Activated CD4-positive, alpha-beta memory T cell treated with anti-CD3 and anti-CD28 coated beads, Interleukin-2, amount 10 ng/mL, durations not matched to agents 7 days and 5 days (primary cell): Measurements from ENCODE around the gene ACOX2. TPM values are rescaled to one million over a fixed set of nuclear protein-coding genes. Genes with fewer than 3 reads are reported as not detected.
A peak's percentile ranks its signal among the peaks of the same experiment; 100 is the strongest.

Experiments
- CTCF ChIA-PET: fragments of 350-600 bp; sonication (Branson Sonifier 250); formaldehyde crosslinking; loops from one replicate; lab custom pipeline; 2021; ENCODE audit warnings: antibody characterized with exemption, inconsistent platforms; lab: Charles Lee
- POLR2A ChIA-PET: fragments of 350-600 bp; sonication (Branson Sonifier 250); formaldehyde crosslinking; loops from one replicate; lab custom pipeline; 2021; ENCODE audit warnings: antibody characterized with exemption; lab: Charles Lee
- DNase-seq: peaks from one replicate; pipeline ENCODE4 v3.0.0-alpha.2; 2020
- H3K27ac Mint-ChIP-seq: one replicate; pipeline ENCODE4 v1.8.0; 2021; ENCODE audit warnings: mild to moderate bottlenecking, mixed read lengths
- H3K27me3 Mint-ChIP-seq: one replicate; pipeline ENCODE4 v1.8.0; 2021; ENCODE audit warnings: mixed read lengths
- H3K36me3 Mint-ChIP-seq: one replicate; pipeline ENCODE4 v1.8.0; 2021; ENCODE audit warnings: low read depth, mixed read lengths
- H3K4me1 Mint-ChIP-seq: one replicate; pipeline ENCODE4 v1.8.0; 2021; ENCODE audit warnings: mixed read lengths
- H3K4me3 Mint-ChIP-seq: one replicate; pipeline ENCODE4 v1.8.0; 2021; ENCODE audit warnings: mild to moderate bottlenecking, mixed read lengths
- H3K9me3 Mint-ChIP-seq: one replicate; pipeline ENCODE4 v1.8.0; 2021; ENCODE audit warnings: mixed read lengths
- total RNA-seq, 2 experiments: library from RNA; stranded (reverse); gene quantifications; one replicate each; pipeline ENCODE4 v1.2.3, GENCODE V29; 2021

The ACOX2 gene
- total RNA-seq, 2 experiments from 2014 or later = not detected

GRCh38 chr3:58485801-58486435 is 51.1 kb downstream of the ACOX2 start:
- H3K36me3 Mint-ChIP-seq = no peaks in the 10 kb centered on the region
- peaks cover 21% of the 10 kb centered on the region for H3K4me1 Mint-ChIP-seq
- ChIA-PET POLR2A (interaction anchor here (1.0 to 1.4 kb wide), 2 partner anchors 10 to 12 kb away, joined by 3 to 5 read pairs; no protein-coding TSS in a partner anchor), CTCF (interaction anchor here (1.0 to 2.1 kb wide), 2 partner anchors 8 to 14 kb away, joined by 3 to 12 read pairs; no protein-coding TSS in a partner anchor)
- H3K4me3 Mint-ChIP-seq = no peak overlapping the region
- H3K27me3 Mint-ChIP-seq = peaks cover 52% of the 10 kb centered on the region
- no peak overlapping the region for H3K27ac Mint-ChIP-seq
- no peak for DNase-seq
- no peaks in the 10 kb centered on the region for H3K9me3 Mint-ChIP-seq

DNA sequence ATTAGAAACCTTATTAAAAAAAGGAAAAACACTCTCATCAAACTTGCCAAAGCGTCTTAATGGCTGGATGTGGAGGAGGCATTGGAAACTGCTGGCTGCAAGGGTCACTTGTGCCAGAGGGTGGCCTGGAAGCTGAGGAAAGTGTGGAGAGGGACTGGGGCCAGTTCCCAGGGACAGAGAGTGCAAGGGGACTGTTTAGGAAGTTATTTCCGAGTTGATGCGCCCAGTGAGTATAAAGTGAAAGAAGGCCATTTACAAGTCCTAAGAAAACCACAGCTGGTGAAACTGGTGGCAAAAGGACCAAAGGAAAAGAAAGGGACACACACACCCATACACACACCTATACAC is 52.3 kb downstream of the ACOX2 start:
- H3K4me1 Mint-ChIP-seq = peaks cover 14% of the 10 kb centered on the region
- H3K27ac Mint-ChIP-seq = no peak overlapping the region
- no peaks in the 10 kb centered on the region for H3K9me3 Mint-ChIP-seq
- no peak overlapping the region for H3K4me3 Mint-ChIP-seq
- DNase-seq = no peak
- H3K36me3 Mint-ChIP-seq = peaks cover under 1% of the 10 kb centered on the region
- ChIA-PET POLR2A (no interaction called here), CTCF (interaction anchor here (0.6 to 2.1 kb wide), 2 partner anchors 13 to 56 kb away, joined by 3 to 12 read pairs; no protein-coding TSS in a partner anchor)
- peaks cover 49% of the 10 kb centered on the region for H3K27me3 Mint-ChIP-seq

DNA sequence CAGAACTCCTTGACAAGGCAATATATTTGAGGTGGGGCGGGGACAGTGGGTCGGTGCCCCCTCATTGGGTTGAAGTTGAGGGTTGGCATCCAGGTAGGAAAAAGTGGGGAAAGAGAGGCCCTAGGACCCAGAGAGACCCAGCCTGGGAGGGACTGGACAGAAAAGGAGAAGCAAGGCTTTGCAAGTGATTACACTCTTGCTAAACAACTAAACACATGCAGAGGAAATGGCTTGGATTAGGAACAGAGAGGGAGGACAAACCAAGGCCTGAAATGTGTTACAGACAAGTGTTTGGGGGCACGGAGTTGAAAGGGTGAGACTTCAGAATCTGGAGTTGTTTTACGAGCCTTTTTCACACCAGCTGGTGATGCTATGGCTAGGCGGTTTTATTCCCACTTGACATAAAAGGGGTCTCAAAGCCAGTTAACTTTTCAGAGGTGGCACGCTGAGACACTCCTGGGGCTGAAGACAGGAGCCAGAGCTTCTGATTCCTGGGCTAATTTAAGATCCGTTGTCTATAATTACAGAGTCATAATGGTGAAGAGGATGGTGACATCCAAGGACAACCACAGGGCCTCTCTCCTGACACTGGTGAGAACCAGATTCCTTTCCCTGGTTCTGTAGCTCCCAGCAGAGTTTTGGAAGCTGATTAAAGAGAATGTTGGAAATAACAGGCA is 52.8 kb downstream of the ACOX2 start:
- no peak overlapping the region for H3K27ac Mint-ChIP-seq
- no peaks in the 10 kb centered on the region for H3K9me3 Mint-ChIP-seq
- ChIA-PET POLR2A (no interaction called here), CTCF (interaction anchor here (0.6 to 2.1 kb wide), 2 partner anchors 12 to 56 kb away, joined by 3 to 12 read pairs; no protein-coding TSS in a partner anchor)
- H3K27me3 Mint-ChIP-seq = peaks cover 45% of the 10 kb centered on the region
- no peak overlapping the region for H3K4me3 Mint-ChIP-seq
- H3K36me3 Mint-ChIP-seq = peaks cover 3% of the 10 kb centered on the region
- DNase-seq = no peak
- peaks cover 12% of the 10 kb centered on the region for H3K4me1 Mint-ChIP-seq

DNA sequence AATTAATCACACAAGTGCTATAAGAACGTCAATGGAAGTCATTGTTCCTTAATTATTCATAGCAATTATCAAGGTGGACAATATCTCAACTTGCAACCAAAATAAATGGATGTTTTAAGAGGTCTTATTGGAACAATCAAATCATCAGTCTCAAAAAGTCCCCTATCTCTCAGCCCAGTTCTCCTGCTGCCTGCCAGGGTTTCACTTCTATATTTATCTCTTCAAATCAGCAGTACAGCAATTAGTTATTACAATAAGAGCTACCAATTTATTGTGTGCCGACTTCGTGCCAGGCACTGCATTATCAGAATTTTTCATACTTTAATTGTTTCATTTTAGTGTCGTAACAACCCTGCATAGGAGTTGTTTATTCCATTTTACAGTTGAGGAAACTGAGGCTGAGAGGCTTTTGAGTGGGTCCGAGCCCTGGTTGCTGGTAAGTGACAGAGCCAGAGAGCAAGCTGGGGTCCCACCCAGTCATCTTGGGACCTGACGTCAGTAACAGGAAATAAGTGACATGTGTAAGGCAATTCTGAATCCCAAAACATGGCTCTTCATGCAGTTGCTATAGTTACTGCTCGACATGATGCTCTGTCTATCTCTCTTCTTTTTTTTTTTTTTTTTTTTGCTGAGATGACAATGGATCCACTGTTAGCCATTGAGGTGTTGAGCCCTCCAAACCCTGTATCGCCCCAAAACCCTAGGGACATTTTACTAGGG is 53.9 kb downstream of the ACOX2 start:
- POLR2A ChIA-PET = interaction anchor here (1.2 kb wide), 1 partner anchor 12 kb away, joined by 4 read pairs; no protein-coding TSS in a partner anchor
- Mint-ChIP-seq H3K36me3 (peaks cover 8% of the 10 kb centered on the region), H3K9me3 (peaks cover 2% of the 10 kb centered on the region), H3K27ac (no peak overlapping the region), H3K4me3 (no peak overlapping the region), H3K27me3 (peaks cover 39% of the 10 kb centered on the region), H3K4me1 (peaks cover 12% of the 10 kb centered on the region)
- CTCF ChIA-PET = interaction anchor here (0.9 kb wide), 1 partner anchor 11 kb away, joined by 3 read pairs; no protein-coding TSS in a partner anchor
- no peak for DNase-seq

DNA sequence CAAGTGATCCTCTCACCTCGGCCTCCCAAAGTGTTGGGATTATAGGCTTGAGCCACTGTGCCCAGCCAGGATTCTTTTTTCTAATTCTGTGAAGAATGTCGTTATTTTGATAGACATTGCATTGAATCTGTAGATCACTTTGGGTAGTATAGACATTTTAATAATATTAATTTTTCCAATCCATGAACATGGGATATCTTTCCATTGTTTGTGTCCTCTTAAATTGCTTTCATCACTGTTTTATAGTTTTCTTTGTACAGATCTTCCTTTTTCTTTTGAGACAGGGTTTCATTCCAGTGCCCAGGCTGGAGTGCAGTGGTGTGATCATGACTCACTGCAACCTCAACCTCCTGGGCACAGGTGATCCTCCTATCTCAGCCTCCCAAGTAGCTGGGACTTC is 56.7 kb downstream of the ACOX2 start:
- ChIA-PET POLR2A (no interaction called here), CTCF (interaction anchor here (2.4 kb wide), 1 partner anchor 11 kb away, joined by 6 read pairs; no protein-coding TSS in a partner anchor)
- no peak for DNase-seq
- H3K4me3 Mint-ChIP-seq = no peak overlapping the region
- H3K27me3 Mint-ChIP-seq = peaks cover 17% of the 10 kb centered on the region
- H3K9me3 Mint-ChIP-seq = peaks cover 2% of the 10 kb centered on the region
- H3K36me3 Mint-ChIP-seq = peaks cover 8% of the 10 kb centered on the region
- peaks cover 6% of the 10 kb centered on the region for H3K4me1 Mint-ChIP-seq
- H3K27ac Mint-ChIP-seq = no peak overlapping the region

GRCh38 chr3:58478781-58479180 is 58.2 kb downstream of the ACOX2 start:
- Mint-ChIP-seq H3K4me3 (no peak overlapping the region), H3K4me1 (peaks cover 21% of the 10 kb centered on the region), H3K27me3 (peaks cover 13% of the 10 kb centered on the region), H3K9me3 (peaks cover 2% of the 10 kb centered on the region), H3K36me3 (peaks cover 8% of the 10 kb centered on the region), H3K27ac (no peak overlapping the region)
- ChIA-PET POLR2A (no interaction called here), CTCF (no interaction called here)
- no peak for DNase-seq

GRCh38 chr3:58474967-58475578 is 61.9 kb downstream of the ACOX2 start:
- H3K27me3 Mint-ChIP-seq = peaks cover 6% of the 10 kb centered on the region
- no peak overlapping the region for H3K4me3 Mint-ChIP-seq
- H3K36me3 Mint-ChIP-seq = peaks cover 8% of the 10 kb centered on the region
- DNase-seq = no peak
- ChIA-PET POLR2A (interaction anchor here (1.0 to 1.2 kb wide), 2 partner anchors 12 to 17 kb away, joined by 3 read pairs; partner anchors contain the start of gene KCTD6), CTCF (interaction anchor here (1.4 to 6.1 kb wide), 2 partner anchors 168 to 169 kb away, joined by 3 to 28 read pairs; partner anchors contain the start of genes HTD2 and RPP14)
- H3K4me1 Mint-ChIP-seq = peaks cover 52% of the 10 kb centered on the region
- H3K27ac Mint-ChIP-seq = no peak overlapping the region
- H3K9me3 Mint-ChIP-seq = peaks cover 2% of the 10 kb centered on the region

- DNase-seq = no peak
- peaks cover 4% of the 10 kb centered on the region for H3K27me3 Mint-ChIP-seq
- H3K9me3 Mint-ChIP-seq = peaks cover 2% of the 10 kb centered on the region
- H3K36me3 Mint-ChIP-seq = peaks cover 5% of the 10 kb centered on the region
- H3K4me3 Mint-ChIP-seq = no peak overlapping the region
- ChIA-PET CTCF (interaction anchor here (3.1 to 6.1 kb wide), 3 partner anchors 11 to 168 kb away, joined by 22 to 56 read pairs (median 28); partner anchors contain the start of genes HTD2, KCTD6 and RPP14), POLR2A (interaction anchor here (1.5 to 2.3 kb wide), 2 partner anchors 12 to 41 kb away, joined by 5 to 8 read pairs; partner anchors contain the start of gene PDHB)
- H3K27ac Mint-ChIP-seq = no peak overlapping the region
- H3K4me1 Mint-ChIP-seq = peaks cover 55% of the 10 kb centered on the region
Measured at GRCh38 chr3:58474348-58474911, 62.6 kb downstream of the ACOX2 start.

DNA sequence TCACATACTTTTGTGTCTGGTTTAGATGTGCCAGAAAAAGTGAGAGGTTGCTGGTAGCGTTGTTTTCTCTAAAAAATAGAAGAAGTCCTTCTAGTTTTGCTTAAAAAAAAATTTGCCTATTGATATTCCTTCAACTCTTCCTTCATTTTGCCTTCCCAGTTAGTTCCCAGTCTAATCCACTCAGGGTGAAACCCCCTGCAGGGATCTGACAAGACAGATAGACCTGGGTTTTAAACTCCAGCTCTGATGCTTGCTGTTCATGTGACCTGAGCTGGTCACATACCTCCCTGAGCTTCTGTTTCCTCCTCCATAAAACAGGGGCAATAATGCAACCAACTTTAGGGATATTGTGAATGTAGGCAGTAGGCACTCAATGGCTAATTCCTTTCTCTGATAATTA is 63.7 kb downstream of the ACOX2 start:
- CTCF ChIA-PET = interaction anchor here (1.5 to 6.1 kb wide), 6 partner anchors 10 to 167 kb away, joined by 3 to 56 read pairs (median 17); partner anchors contain the start of genes HTD2, KCTD6 and RPP14
- Mint-ChIP-seq H3K27ac (peak overlapping the region; percentile 61), H3K36me3 (no peaks in the 10 kb centered on the region), H3K4me3 (no peak overlapping the region), H3K4me1 (peaks cover 61% of the 10 kb centered on the region), H3K9me3 (no peaks in the 10 kb centered on the region), H3K27me3 (no peaks in the 10 kb centered on the region)
- no peak for DNase-seq
- POLR2A ChIA-PET = interaction anchor here (1.5 to 4.2 kb wide), 3 partner anchors 13 to 40 kb away, joined by 5 to 44 read pairs (median 8); partner anchors contain the start of genes KCTD6 and PDHB

GRCh38 chr3:58471025-58471887 is 65.7 kb downstream of the ACOX2 start:
- peak overlapping the region; percentile 89 for H3K27ac Mint-ChIP-seq
- ChIA-PET CTCF (interaction anchor here (1.0 to 6.1 kb wide), 10 partner anchors 8 to 294 kb away, joined by 3 to 56 read pairs (median 5); partner anchors contain the start of genes HTD2, KCTD6, PXK and RPP14), POLR2A (interaction anchor here (0.7 to 4.2 kb wide), 11 partner anchors 12 to 915 kb away, joined by 3 to 44 read pairs (median 4); partner anchors contain the start of genes HTD2, KCTD6, PDE12 and PDHB)
- peaks cover 61% of the 10 kb centered on the region for H3K4me1 Mint-ChIP-seq
- peak; percentile 75 for DNase-seq
- H3K9me3 Mint-ChIP-seq = no peaks in the 10 kb centered on the region
- peak overlapping the region; percentile 62 for H3K4me3 Mint-ChIP-seq
- H3K27me3 Mint-ChIP-seq = no peaks in the 10 kb centered on the region
- no peaks in the 10 kb centered on the region for H3K36me3 Mint-ChIP-seq
